ENCODE data around the gene MAP4K4. TPM values are rescaled to one million over a fixed set of nuclear protein-coding genes. Genes with fewer than 3 reads are reported as not detected.
A peak's percentile ranks its signal among the peaks of the same experiment; 100 is the strongest.

MAP4K4 gene
- total and polyA plus RNA-seq, 2 of the 4 experiments (the other 2 are of a cell fraction), result 89.4 to 124 TPM

GRCh38 chr2:101740555-101740964 is 43.1 kb downstream of the MAP4K4 start:
- Histone ChIP-seq H3K36me3 (ENCODE audit: control insufficient read depth, insufficient read depth, low read length) (peaks cover 2% of the 10 kb centered on the region; the same call in 1 of the 2 replicates), H2AK9ac (replicated peaks; ENCODE audit: low read depth, low read length, poor library complexity) (no peak overlapping the region), H2BK120ac (ENCODE audit: low read depth, low read length) (no peak overlapping the region), H2BK20ac (ENCODE audit: low read depth, low read length) (no peak overlapping the region), H3K18ac (ENCODE audit: low read depth, low read length) (no peak overlapping the region), H3K27me3 (ENCODE audit: control insufficient read depth, insufficient read depth, low read length) (no peaks in the 10 kb centered on the region), H3K4me3 (ENCODE audit: insufficient read depth, low read depth, low read length) (no peak overlapping the region), H3K4me1 (ENCODE audit: control insufficient read depth, insufficient read depth, low read length) (peaks cover 30% of the 10 kb centered on the region), H3K79me1 (ENCODE audit: low read depth in 1 of 2, low read length in 2 of 2) (peaks cover 14 to 75% of the 10 kb centered on the region in 2 experiments), H4K8ac (ENCODE audit: low read depth in 2 of 2, low read length in 2 of 2) (no peak overlapping the region), H3K14ac (replicated peaks; ENCODE audit: low read depth, low read length) (no peak overlapping the region), H2AK5ac (ENCODE audit: low read depth, low read length) (no peak overlapping the region), H3K9me1 (ENCODE audit: insufficient read depth, low read length) (peaks cover 35% of the 10 kb centered on the region), H2BK15ac (ENCODE audit: low read depth, low read length) (no peak overlapping the region), H3K56ac (ENCODE audit: extremely low read depth, insufficient read depth, low read length) (no peak overlapping the region), H2BK5ac (ENCODE audit: low read depth, low read length, poor library complexity, severe bottlenecking) (peak overlapping the region; percentile 49), H3K4me2 (ENCODE audit: low read depth, low read length) (no peak overlapping the region; the same call in 1 of the 2 replicates), H4K91ac (ENCODE audit: insufficient read depth, low read depth, low read length) (no peak overlapping the region), H3K4ac (ENCODE audit: low read depth, low read length) (no peak overlapping the region), H2AFZ (replicated peaks; ENCODE audit: low read length, poor library complexity) (no peak overlapping the region), H4K20me1 (ENCODE audit: insufficient read depth, low read length) (peaks cover 89% of the 10 kb centered on the region), H3K23ac (ENCODE audit: low read depth, low read length) (no peak overlapping the region), H4K5ac (ENCODE audit: low read depth, low read length) (no peak overlapping the region), H3K9me3 (ENCODE audit: control insufficient read depth, insufficient read depth, low read length) (no peaks in the 10 kb centered on the region), H3K9ac (ENCODE audit: low read depth, low read length) (no peak overlapping the region), H3K27ac (ENCODE audit: insufficient read depth, low read length) (no peak overlapping the region)
- dilution Hi-C loops (cut with HindIII; ENCODE audit: low sequenced_read_pairs, unreplicated experiment), result no loop called here
- BruUV-seq (replicated peaks), result no TSS peak
- CTCF ChIA-PET, result interaction anchor here (1.0 kb wide), 1 partner anchor 11 kb away, joined by 3 read pairs; no protein-coding TSS in a partner anchor
- POLR2A ChIA-PET (ENCODE audit: unreplicated experiment), result no interaction called here
- WGBS, 2 experiments (ENCODE audit: extremely low coverage in 2 of 2, insufficient read length in 1 of 2), result no CpG with 5 or more reads among the region's 1 CpG
- TF ChIP-seq FOS (IDR thresholded peaks at IDR 0.05; ENCODE audit: low read depth, low read length), result no peak
- TF ChIP-seq MAFK (IDR thresholded peaks at IDR 0.05; ENCODE audit: low read depth, low read length), result peak; percentile 85
- ATAC-seq (ENCODE audit: low read depth) (peak; percentile 38), DNase-seq (peak; percentile 37)
- intact Hi-C loops (cut with micrococcal nuclease), result no loop called here
- in situ Hi-C loops (cut with MboI; ENCODE audit: low sequenced_read_pairs), result no loop called here
